ENCODE measurements around the gene POU3F1.

DNA sequence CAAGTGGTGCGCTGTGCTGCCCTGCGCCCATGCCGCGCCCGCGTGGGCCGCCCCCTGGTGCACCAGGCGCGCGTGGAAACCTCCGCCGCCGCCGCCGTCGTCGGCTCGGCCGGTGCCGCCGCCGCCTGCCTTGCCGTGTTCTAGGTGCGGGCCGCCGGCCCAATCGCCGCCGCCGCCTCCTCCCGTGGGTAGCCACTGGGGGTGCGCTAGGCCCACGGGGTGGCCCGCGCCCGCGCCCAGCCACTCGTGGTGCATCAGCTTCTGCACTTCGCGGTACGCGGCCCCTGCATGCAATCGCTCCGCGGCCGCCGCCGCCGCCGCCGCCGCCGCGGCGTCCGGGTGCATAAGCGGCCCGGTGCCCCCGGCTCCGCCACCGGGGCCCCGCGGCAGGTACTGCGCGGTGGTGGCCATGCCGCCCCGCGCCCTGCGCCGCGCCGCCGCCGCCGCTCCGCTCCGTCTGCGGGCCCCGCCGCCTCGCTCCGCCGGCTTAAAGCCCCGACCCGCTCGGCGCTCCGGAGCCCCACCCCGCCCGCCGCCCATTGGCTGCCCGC is at the start of gene POU3F1:
- TF ChIP-seq, protein P1, sequence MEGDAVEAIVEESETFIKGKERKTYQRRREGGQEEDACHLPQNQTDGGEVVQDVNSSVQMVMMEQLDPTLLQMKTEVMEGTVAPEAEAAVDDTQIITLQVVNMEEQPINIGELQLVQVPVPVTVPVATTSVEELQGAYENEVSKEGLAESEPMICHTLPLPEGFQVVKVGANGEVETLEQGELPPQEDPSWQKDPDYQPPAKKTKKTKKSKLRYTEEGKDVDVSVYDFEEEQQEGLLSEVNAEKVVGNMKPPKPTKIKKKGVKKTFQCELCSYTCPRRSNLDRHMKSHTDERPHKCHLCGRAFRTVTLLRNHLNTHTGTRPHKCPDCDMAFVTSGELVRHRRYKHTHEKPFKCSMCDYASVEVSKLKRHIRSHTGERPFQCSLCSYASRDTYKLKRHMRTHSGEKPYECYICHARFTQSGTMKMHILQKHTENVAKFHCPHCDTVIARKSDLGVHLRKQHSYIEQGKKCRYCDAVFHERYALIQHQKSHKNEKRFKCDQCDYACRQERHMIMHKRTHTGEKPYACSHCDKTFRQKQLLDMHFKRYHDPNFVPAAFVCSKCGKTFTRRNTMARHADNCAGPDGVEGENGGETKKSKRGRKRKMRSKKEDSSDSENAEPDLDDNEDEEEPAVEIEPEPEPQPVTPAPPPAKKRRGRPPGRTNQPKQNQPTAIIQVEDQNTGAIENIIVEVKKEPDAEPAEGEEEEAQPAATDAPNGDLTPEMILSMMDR (conservative IDR thresholded peaks at IDR 0.05): no peak
- TF ChIP-seq ZFX (IDR thresholded peaks at IDR 0.05): no peak

Measured in C4-2B (cell line).